GM12892 (cell line): Measurements from ENCODE around the gene KLHDC10.

ENCODE experiments used
- POLR2A ChIP-seq: IDR thresholded peaks from 2 replicates; pipeline ENCODE4 v1.6.1; 2011; ENCODE audit warnings: low read depth, low read length, control low read depth
- POLR2AphosphoS5 ChIP-seq: IDR thresholded peaks from 2 replicates; pipeline ENCODE4 v1.6.1; 2011; ENCODE audit warnings: low read depth, low read length, control low read depth
- TAF1 ChIP-seq: IDR thresholded peaks from 2 replicates; pipeline ENCODE4 v1.6.1; 2011; ENCODE audit warnings: low read depth, mild to moderate bottlenecking, control low read depth, low read length, borderline replicate concordance

- TF ChIP-seq POLR2A: no peak
- no peak for TF ChIP-seq POLR2AphosphoS5
- TF ChIP-seq TAF1: no peak
Observed at GRCh38 chr7:130099331-130099730, 29.0 kb downstream of the KLHDC10 start.
